HepG2 (cell line): ENCODE results near the gene NKAIN4. TPM values are rescaled to one million over a fixed set of nuclear protein-coding genes. Genes with fewer than 3 reads are reported as not detected.

Experiments used
- CBX5 ChIP-seq: sonication (generic); formaldehyde crosslinking; IDR thresholded peaks from 2 replicates; pipeline ENCODE4 v1.4.0; 2020; ENCODE audit warnings: missing genetic modification reagents, borderline replicate concordance
- DMAP1 ChIP-seq: IDR thresholded peaks from 2 replicates; pipeline ENCODE4 v1.6.1; 2016
- GATAD2A ChIP-seq: IDR thresholded peaks from 2 replicates; pipeline ENCODE4 v1.6.1; 2016
- IRX3 ChIP-seq: sonication (generic); formaldehyde crosslinking; IDR thresholded peaks from 2 replicates; pipeline ENCODE4 v1.8.1; 2023; ENCODE audit warnings: mild to moderate bottlenecking, low read depth, missing genetic modification reagents, borderline replicate concordance
- KDM5B ChIP-seq: sonication (generic); formaldehyde crosslinking; IDR thresholded peaks from 2 replicates; pipeline ENCODE4 v1.4.0; 2020; ENCODE audit warnings: missing genetic modification reagents, mild to moderate bottlenecking, borderline replicate concordance
- MATR3 ChIP-seq: sonication (generic); formaldehyde crosslinking; IDR thresholded peaks from 2 replicates; pipeline ENCODE4 v1.4.0; 2020; ENCODE audit warnings: missing genetic modification reagents
- ONECUT2 ChIP-seq: sonication (generic); formaldehyde crosslinking; IDR thresholded peaks from 2 replicates; pipeline ENCODE4 v1.4.0; 2020; ENCODE audit warnings: missing genetic modification reagents
- PATZ1 ChIP-seq: sonication (generic); formaldehyde crosslinking; IDR thresholded peaks from 2 replicates; pipeline ENCODE4 v1.4.0; 2020; ENCODE audit warnings: missing genetic modification reagents
- PITX1 ChIP-seq: sonication (generic); formaldehyde crosslinking; IDR thresholded peaks from 2 replicates; pipeline ENCODE4 v1.5.1; 2020; ENCODE audit warnings: mild to moderate bottlenecking, missing genetic modification reagents
- PLRG1 ChIP-seq: fragments of 450-650 bp; conservative IDR thresholded peaks from 2 replicates; pipeline ENCODE4 v1.6.1; 2016
- RAD21 ChIP-seq: fragments of 450-650 bp; formaldehyde crosslinking; IDR thresholded peaks from 2 replicates; pipeline ENCODE4 v1.5.0; 2020; ENCODE audit warnings: mild to moderate bottlenecking
- RFX5 ChIP-seq: IDR thresholded peaks from 2 replicates; pipeline ENCODE4 v1.6.1; 2011; ENCODE audit warnings: low read depth, low read length, improper control_type of control experiment
- RNF2 ChIP-seq: fragments of 450-650 bp; conservative IDR thresholded peaks from 2 replicates; pipeline ENCODE4 v1.6.1; 2016; ENCODE audit warnings: low read depth
- SALL1 ChIP-seq: sonication (generic); formaldehyde crosslinking; IDR thresholded peaks from 2 replicates; pipeline ENCODE4 v1.8.0; 2022; ENCODE audit warnings: mild to moderate bottlenecking, missing genetic modification reagents
- THAP7 ChIP-seq: sonication (generic); formaldehyde crosslinking; IDR thresholded peaks from 2 replicates; pipeline ENCODE4 v1.8.1; 2023; ENCODE audit warnings: mild to moderate bottlenecking, missing genetic modification reagents
- TP53 ChIP-seq: sonication (generic); formaldehyde crosslinking; conservative IDR thresholded peaks from 2 replicates; pipeline ENCODE4 v1.4.0; 2020; ENCODE audit warnings: missing genetic modification reagents
- TSC22D2 ChIP-seq: sonication (generic); formaldehyde crosslinking; IDR thresholded peaks from 2 replicates; pipeline ENCODE4 v1.5.1; 2020; ENCODE audit warnings: missing genetic modification reagents, mild to moderate bottlenecking, borderline replicate concordance
- ZBTB25 ChIP-seq: IDR thresholded peaks from 2 replicates; pipeline ENCODE4 v1.6.1; 2018; ENCODE audit warnings: missing genetic modification reagents
- ZNF180 ChIP-seq: sonication (generic); formaldehyde crosslinking; IDR thresholded peaks from 2 replicates; pipeline ENCODE4 v1.4.0; 2020; ENCODE audit warnings: low read depth, missing genetic modification reagents, borderline replicate concordance
- ZNF20 ChIP-seq: sonication (generic); formaldehyde crosslinking; IDR thresholded peaks from 2 replicates; pipeline ENCODE4 v1.4.0; 2020; ENCODE audit warnings: mild to moderate bottlenecking, moderate library complexity, missing genetic modification reagents
- ZNF251 ChIP-seq: sonication (generic); formaldehyde crosslinking; IDR thresholded peaks from 2 replicates; pipeline ENCODE4 v1.9.0; 2021; ENCODE audit warnings: mild to moderate bottlenecking, missing genetic modification reagents
- ZNF33A ChIP-seq: sonication (generic); formaldehyde crosslinking; IDR thresholded peaks from 2 replicates; pipeline ENCODE4 v1.5.1; 2020; ENCODE audit warnings: missing genetic modification reagents, mild to moderate bottlenecking, moderate library complexity, borderline replicate concordance
- ZNF441 ChIP-seq: sonication (generic); formaldehyde crosslinking; IDR thresholded peaks from 2 replicates; pipeline ENCODE4 v1.7.0; 2021; ENCODE audit warnings: missing genetic modification reagents, borderline replicate concordance
- ZNF639 ChIP-seq: conservative IDR thresholded peaks from 2 replicates; pipeline ENCODE4 v1.6.1; 2018; ENCODE audit warnings: missing genetic modification reagents
- ZNF782 ChIP-seq: sonication (generic); formaldehyde crosslinking; IDR thresholded peaks from 2 replicates; pipeline ENCODE4 v1.4.0; 2020; ENCODE audit warnings: missing genetic modification reagents, mild to moderate bottlenecking, borderline replicate concordance
- ZSCAN20 ChIP-seq: sonication (generic); formaldehyde crosslinking; IDR thresholded peaks from 2 replicates; pipeline ENCODE4 v1.4.0; 2020; ENCODE audit warnings: missing genetic modification reagents, mild to moderate bottlenecking, borderline replicate concordance
- polyA plus RNA-seq, 8 experiments: library from polyadenylated mRNA; depleted of rRNA in 3 of 8; stranded (reverse) in 7 of 8; unstranded in 1 of 8; fragments of >200 nt; fragmentation: Illumina TruSeq in 4 of 8; extraction: Trizol in 4 of 8; gene quantifications; 2 replicates each; pipeline versions ENCODE4 v1.2.1 to v1.2.3, GENCODE V29; 2011 to 2016; ENCODE audit warnings: low read depth in 4 of 8, missing spikeins in 1 of 8, mixed read lengths in 1 of 8; ENCODE audit not compliant: insufficient read depth in 1 of 8
- total RNA-seq, 5 experiments: library from RNA; depleted of rRNA; stranded (reverse); fragments of >200 nt; fragmentation: Illumina TruSeq; extraction: Trizol; gene quantifications; 2 replicates each; pipeline ENCODE4 v1.2.3, GENCODE V29; 2016; ENCODE audit warnings: low read depth in 1 of 5

The NKAIN4 gene
- total and polyA plus RNA-seq, 2 of the 13 experiments (the other 11 are each of a cell fraction or from before 2014, with no cell fraction given) = not detected

- no peak for TF ChIP-seq MATR3 (CRISPR knock-in tag)
- TF ChIP-seq DMAP1 = peak; percentile 45; the same call in 1 of the 2 replicates
- no peak for TF ChIP-seq PLRG1
- no peak for TF ChIP-seq ONECUT2 (CRISPR knock-in tag)
- peak; percentile 54; the same call in 1 of the 2 replicates for TF ChIP-seq GATAD2A (CRISPR knock-in tag)
- TF ChIP-seq ZNF441 = no peak
- TF ChIP-seq PITX1 (CRISPR knock-in tag) = peak; percentile 50; the same call in 1 of the 2 replicates
- TF ChIP-seq IRX3 (CRISPR knock-in tag) = no peak
- TF ChIP-seq ZNF180 (CRISPR knock-in tag) = no peak
- no peak for TF ChIP-seq CBX5 (CRISPR knock-in tag)
- 0 out of 2 replicates have a peak, but pooled peaks have one; percentile 12 for TF ChIP-seq ZNF251
- TF ChIP-seq ZSCAN20 = no peak
- TF ChIP-seq ZNF33A (CRISPR knock-in tag) = no peak
- TF ChIP-seq RFX5 = no peak
- no peak for TF ChIP-seq TP53 (CRISPR knock-in tag)
- no peak for TF ChIP-seq RNF2
- peak; percentile 57; the same call in 1 of the 2 replicates for TF ChIP-seq KDM5B
- peak; percentile 69 for TF ChIP-seq PATZ1 (CRISPR knock-in tag)
- TF ChIP-seq ZNF782 = 0 out of 2 replicates have a peak, but pooled peaks have one; percentile 31
- TF ChIP-seq ZNF20 = no peak
- TF ChIP-seq TSC22D2 (CRISPR knock-in tag) = no peak
- no peak for TF ChIP-seq ZNF639 (CRISPR knock-in tag)
- no peak for TF ChIP-seq THAP7
- no peak for TF ChIP-seq RAD21 (CRISPR knock-in tag)
- TF ChIP-seq ZBTB25 (CRISPR knock-in tag) = no peak
- TF ChIP-seq SALL1 (CRISPR knock-in tag) = peak; percentile 57; the same call in 1 of the 2 replicates
Measured at GRCh38 chr20:63261060-63261794, 7.0 kb upstream of the NKAIN4 start (continued).
